GM19193 (cell line): ENCODE measurements around the gene TSPAN4.

Source experiments
- POLR2A ChIP-seq: IDR thresholded peaks from 4 replicates; pipeline ENCODE4 v1.6.1; 2011; ENCODE audit not compliant: insufficient read depth, insufficient read length; ENCODE audit errors: extremely low read depth

Gene TSPAN4

GRCh38 chr11:907668-908067 lies 65.0 kb downstream of the TSPAN4 start:
- TF ChIP-seq POLR2A, result no peak

DNA sequence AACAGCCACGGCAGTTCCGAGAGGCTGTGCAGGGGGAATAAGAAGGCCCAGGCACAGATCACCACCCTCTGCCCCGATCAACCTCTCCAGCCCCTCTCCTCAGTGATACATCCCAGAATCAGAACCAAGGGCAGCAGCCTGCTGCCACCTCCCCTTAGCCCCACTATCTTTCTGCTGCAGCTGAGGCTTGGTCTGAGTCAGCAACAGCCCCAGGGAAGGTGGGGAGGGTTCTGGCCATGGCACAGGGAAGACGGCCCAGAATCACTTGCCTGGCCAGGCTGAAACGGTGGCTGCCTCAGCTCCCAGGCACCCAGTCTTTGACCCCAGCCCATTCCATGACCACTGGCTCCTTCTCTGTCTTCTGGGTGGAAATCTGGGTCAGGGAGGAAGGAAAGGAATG lies 65.6 kb downstream of the TSPAN4 start:
- no peak for TF ChIP-seq POLR2A

DNA sequence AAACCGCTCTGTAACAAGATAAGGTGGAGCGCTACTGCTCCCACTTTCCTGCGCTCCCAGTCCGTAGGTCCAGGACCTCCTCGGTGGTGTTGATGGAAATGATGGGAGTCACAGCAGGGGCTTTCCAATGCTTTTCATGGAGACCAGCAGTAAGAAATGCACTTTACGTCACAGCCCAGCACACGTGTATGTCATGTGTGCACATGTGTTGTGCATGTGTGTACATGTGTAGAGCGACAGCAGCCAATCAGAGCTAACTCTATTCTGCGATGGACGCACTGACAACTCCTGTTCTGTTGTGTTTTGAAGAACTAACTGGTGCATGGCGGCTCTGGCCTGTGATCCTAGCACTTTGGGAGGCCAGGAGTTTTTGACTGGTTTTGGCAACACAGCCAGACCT lies 66.8 kb downstream of the TSPAN4 start:
- TF ChIP-seq POLR2A, result no peak

GRCh38 chr11:910044-910588 lies 67.5 kb downstream of the TSPAN4 start:
- no peak for TF ChIP-seq POLR2A

DNA sequence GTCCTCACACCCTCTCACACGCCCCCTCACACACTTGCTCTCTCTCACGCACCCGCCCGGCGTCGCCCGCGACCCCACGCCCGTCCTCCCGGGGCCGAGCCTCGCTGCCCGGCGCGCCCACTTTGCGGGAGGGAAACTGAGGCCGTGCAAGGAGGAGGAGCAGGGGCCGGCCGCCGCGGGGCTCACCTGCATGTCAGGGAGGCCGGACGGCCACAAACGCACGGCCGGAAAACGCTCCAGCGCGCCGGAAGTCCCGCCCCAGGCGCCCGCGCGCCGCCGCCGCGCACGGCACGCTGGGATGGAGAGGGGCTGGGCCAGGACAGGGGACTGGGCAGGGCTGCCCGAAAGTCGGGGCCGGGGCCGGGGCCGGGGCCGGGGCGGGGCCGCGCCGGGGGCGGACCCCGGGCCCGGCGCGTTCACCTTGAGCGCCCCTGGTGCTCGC lies 68.0 kb downstream of the TSPAN4 start, which contains the start of gene CHID1:
TSS of gene CHID1 (minus strand) at position 222 of the 442 bp plus-strand sequence. CDS start 5,994 bp downstream, outside the sequence.
- TF ChIP-seq POLR2A, result peak; percentile 82

GRCh38 chr11:911031-911889 lies 68.6 kb downstream of the TSPAN4 start:
- peak; percentile 73 for TF ChIP-seq POLR2A

- TF ChIP-seq POLR2A, result no peak
Measured at GRCh38 chr11:911890-912219, 69.2 kb downstream of the TSPAN4 start.

GRCh38 chr11:912266-912665 lies 69.6 kb downstream of the TSPAN4 start:
- no peak for TF ChIP-seq POLR2A

GRCh38 chr11:913043-913442 lies 70.4 kb downstream of the TSPAN4 start:
- TF ChIP-seq POLR2A, result no peak

DNA sequence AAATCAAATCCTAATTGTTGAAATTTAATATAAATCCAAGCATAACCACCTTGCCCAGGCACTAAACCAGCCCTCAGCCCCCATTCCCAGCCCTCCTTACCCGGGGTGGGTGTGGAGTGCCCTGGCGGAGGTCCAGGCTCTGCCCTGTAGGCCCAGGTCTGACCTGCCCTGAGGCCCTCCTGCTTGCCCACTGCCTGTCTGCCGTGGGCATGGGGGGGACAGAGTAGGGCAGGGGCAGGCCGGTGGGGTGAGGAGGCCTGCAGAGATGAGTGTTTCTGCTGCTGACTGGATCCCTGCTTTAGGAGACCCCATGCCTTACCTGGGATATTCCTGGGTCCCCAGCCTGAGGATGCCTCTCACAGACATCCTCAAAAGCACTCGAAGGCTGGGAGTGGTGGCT lies 71.6 kb downstream of the TSPAN4 start:
- no peak for TF ChIP-seq POLR2A

DNA sequence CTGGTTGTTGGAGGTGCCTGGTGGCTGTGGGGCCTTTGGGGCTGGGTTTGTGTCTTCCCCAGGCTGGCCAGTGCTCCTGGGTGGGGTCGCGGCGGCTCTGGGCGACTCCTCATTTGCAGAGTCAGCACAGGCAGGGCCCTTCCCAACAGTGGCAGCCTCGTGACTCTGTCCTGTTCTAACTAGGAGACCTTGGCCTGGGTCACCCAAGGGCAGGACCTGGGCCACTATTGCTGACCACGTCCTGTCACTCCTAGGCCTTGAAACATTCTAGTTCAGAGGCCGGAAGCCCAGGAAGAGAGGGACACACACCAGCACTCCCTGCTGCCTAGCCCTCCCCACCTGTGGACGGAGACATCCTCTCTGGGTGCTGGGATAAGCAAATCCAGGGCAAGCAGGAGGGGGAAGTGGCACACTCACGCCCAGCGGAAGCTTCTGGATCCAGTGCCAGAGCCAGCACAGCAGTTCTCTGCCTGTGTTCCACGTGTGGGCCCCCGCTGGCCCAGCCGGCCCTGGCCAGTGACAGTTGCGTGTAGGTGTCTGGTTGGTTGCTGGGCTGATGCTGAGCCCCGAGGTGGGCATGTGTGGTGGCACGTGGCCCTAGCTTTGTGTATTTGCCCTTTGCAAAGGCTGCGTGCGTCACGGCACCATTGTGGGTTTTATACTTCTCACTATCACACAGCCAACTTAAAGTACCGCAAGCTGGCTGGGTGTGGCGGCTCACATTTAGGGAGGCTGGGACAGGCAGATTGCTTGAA lies 72.3 kb downstream of the TSPAN4 start:
- no peak for TF ChIP-seq POLR2A
